Loucy (cell line): Measurements from ENCODE around the gene C20orf173.

Source experiments
- CTCF ChIP-seq: fragments of 200-600 bp; sonication (generic); conservative IDR thresholded peaks from 2 replicates; pipeline ENCODE4 v1.5.1; 2014; ENCODE audit warnings: mild to moderate bottlenecking, antibody characterized with exemption, low read length
- EZH2phosphoT487 ChIP-seq: fragments of 200-600 bp; IDR thresholded peaks from 2 replicates; pipeline ENCODE4 v1.6.1; 2018; ENCODE audit warnings: antibody characterized with exemption, mild to moderate bottlenecking, moderate library complexity, borderline replicate concordance

DNA sequence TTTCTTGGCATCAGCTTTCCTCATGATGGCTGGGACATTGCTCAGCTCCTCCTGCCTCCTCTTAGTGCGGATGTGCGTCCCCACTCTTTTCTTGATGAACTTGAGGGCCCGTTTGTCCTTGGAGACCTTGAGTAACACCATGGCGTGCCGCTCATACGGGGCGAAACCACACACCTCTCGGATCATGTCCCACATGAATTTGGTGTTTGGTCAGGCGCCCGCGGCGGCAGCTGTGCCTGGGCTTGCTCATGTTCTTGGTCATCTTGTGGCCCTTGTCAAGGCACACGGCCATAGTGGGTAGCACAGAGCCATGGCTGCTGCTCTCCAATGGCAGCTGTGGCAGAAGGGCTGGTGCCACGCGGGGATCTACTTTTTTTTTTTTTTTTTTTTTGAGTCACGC, 15.0 kb upstream of the C20orf173 start:
- TF ChIP-seq CTCF (no peak), EZH2phosphoT487 (no peak)
